GM10266 (cell line): Measurements from ENCODE around the gene HOXA4.

ENCODE experiments used
- DNase-seq: peaks from one replicate; pipeline ENCODE4 v3.0.0; 2012; ENCODE audit errors: extremely low spot score
- CTCF ChIP-seq: IDR thresholded peaks from 2 replicates; pipeline ENCODE4 v1.5.1; 2012; ENCODE audit warnings: mild to moderate bottlenecking, low read depth; ENCODE audit not compliant: control insufficient read depth, insufficient read depth; ENCODE audit errors: missing control alignments

Gene HOXA4

DNA sequence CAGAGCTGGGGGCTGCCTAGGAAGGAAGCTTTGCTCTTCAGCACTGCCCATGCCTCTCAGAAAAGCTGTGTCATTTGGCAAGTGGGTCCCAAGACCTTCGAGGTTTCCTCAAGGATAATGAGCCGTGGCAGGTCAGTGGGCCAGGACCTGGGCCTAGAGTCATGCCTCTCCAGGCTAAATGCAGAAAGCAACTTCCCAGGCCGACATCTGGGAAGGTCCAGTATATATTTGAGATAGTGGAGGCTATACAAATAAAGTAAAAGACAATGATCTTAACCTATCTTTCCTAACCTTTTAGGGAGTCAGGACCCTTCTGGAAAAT is 45.9 kb upstream of the HOXA4 start:
- no peak for TF ChIP-seq CTCF
- DNase-seq, result no peak

GRCh38 chr7:27175626-27176523 is 45.3 kb upstream of the HOXA4 start:
- TF ChIP-seq CTCF, result no peak
- DNase-seq, result no peak

- DNase-seq, result no peak
- TF ChIP-seq CTCF, result no peak
These were observed 44.5 kb upstream of the HOXA4 start for GRCh38 chr7:27174874-27175625.

- no peak for TF ChIP-seq CTCF
- no peak for DNase-seq
These were observed 43.7 kb upstream of the HOXA4 start, which contains the start of gene HOXA10 for GRCh38 chr7:27173956-27174873. HOXA10 (minus strand) TSS chr7:27174320; CDS start chr7:27174306, 14 bp downstream.

DNA sequence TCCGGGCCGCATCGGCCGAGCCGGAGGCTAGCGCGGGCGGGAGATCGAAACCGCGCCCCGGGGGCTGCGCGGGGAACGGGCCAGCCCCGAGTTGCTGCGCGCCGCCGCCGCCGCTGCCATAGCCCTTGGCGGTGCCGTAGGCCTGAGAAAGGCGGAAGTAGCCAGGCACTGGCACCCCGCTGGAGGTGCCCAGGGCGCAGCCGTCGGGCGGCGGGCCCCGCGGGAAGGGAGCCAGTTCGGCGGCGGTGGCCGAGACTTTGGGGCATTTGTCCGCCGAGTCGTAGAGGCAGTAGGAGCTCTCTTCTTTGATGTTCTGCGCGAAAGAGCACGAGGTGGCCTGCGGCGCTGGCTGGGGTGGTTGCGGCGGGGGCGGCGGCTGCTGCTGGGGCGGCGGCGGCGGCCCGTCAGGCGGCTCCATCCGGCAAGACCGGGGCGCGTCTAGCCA is 43.0 kb upstream of the HOXA4 start:
- no peak for DNase-seq
- no peak for TF ChIP-seq CTCF

DNA sequence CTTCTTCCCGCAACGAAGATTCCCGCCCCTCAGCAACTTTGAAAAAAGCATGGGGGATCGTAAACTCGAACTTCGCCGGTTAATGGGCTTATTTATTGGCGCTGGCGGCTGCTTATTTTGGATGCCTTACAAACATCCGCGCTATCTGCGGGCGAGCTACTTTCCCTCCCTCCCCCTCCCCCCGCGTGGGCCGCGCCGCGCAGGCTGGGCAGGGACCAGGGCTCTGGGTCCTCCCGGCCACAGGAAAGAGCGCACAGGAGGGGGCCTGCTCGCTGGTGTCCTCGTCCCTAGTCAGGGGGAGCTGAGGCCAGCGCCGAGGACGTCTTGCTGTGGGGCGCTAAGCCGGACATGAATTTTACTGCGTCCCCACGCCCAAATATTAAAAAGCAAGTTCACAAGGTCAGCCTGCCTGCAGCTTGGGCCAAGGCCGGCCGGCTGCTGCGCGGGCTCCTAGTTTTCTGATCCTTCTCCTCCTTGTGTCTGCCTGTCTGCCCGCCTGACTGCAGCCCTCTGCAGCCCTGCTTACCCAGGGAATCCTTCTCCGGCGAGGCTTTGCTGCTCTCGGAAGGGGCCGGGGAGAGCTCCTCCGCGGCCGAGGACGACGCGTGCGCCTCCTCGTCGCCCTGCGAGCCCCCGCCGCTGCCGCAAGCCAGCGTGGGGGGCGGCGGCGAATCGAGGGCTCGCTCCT is 42.4 kb upstream of the HOXA4 start:
- no peak for TF ChIP-seq CTCF
- DNase-seq, result no peak
